Stromal cell of bone marrow (primary cell): ENCODE data around the gene TMEM40.
A peak's percentile ranks its signal among the peaks of the same experiment; 100 is the strongest.
"Not testable (repeated sequence)": the region's sequence is repeated elsewhere in the genome, so short reads cannot be mapped to it uniquely, and the experiment has no call there.

Experiments
- DNase-seq: peaks from one replicate; pipeline ENCODE4 v3.0.0-alpha.2; 2012; ENCODE audit warnings: low read depth

The TMEM40 gene

GRCh38 chr3:12750658-12751071 is 8.4 kb downstream of the TMEM40 start:
- DNase-seq = peak; percentile 81

- peak; percentile 67 for DNase-seq
Observed at GRCh38 chr3:12750223-12750622, 8.8 kb downstream of the TMEM40 start.

- no peak for DNase-seq
Observed at GRCh38 chr3:12748477-12748876, 10.6 kb downstream of the TMEM40 start.

- no peak for DNase-seq
Observed at GRCh38 chr3:12746419-12746818, 12.6 kb downstream of the TMEM40 start.

DNA sequence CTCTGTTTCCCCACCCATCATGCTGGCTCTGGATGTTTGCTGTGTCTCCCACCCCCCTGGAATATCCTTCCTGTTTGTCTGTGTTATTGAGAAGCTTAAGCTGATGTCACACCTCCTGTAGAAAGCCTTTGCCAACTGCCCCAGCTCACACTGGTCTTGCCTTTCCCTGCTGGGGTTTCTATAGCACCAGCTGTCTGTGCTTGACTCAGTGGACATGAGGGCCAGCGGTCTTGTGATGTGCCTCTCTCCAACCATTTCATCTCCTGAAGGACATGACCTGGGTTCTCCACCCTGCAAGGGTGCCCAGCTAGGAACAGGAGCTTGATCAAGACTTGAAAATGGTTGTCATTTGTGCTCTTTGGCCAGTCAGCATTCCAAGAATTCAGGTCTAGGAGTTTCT is 14.7 kb downstream of the TMEM40 start:
- DNase-seq = no peak

- no peak for DNase-seq
Observed at GRCh38 chr3:12743583-12743982, 15.5 kb downstream of the TMEM40 start.

DNA sequence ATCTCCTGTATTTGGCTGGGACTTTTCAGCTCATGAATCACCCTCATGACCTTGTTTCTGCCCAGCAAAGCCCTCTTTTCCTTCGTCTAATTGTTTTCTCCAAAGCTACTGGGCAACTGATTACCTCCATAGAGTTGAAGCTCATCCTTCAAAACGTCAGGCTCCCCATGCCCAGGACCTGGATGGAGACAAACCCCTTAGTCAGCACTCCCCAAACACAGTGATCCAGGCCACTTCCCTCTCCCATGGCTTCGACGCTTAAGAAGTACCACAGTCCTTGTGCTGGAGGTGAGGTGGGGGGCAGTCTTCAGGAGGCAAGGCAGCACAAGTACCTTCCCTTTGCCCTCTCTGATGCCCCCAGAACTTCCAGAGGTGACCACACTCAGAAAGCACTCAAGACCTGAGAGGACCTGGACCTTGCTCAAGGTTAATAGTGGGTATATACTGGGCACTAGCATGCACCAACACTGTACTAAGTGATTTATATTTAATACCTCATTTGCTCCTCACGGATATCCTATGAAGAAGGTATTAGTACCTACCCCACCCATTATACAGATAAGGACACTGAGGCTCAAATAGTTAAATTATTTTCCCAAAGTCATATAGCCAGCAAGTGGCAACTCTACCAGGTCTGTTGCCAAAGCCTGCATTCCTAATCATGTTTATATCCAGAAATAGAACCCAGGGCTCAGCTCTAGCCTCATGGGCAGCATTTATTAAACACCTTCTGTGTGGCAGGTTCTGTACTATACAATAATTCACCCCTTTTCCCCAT is 16.5 kb downstream of the TMEM40 start:
- no peak for DNase-seq

- no peak for DNase-seq
Observed at GRCh38 chr3:12741209-12741608, 17.9 kb downstream of the TMEM40 start.

- DNase-seq = no peak
Observed at GRCh38 chr3:12737833-12738232, 21.2 kb downstream of the TMEM40 start.

DNA sequence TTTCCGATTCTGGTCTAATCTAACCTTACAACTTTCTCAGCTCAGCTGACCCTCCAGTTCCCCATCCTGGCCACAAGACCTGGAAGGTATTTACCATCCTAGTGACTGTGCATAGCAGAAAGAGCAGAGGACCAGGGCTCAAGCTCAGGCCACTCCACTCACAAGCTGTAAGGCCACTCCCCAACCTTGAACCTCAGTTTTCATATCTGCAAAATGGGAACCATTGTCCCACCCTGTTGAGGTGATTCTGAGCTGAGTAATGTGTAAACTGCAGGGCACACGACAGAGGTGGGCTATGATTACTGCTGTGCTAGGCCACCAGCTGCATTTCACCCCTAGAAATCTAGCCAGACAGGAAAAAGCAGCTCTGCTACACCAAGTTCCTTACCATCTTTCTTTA is 21.7 kb downstream of the TMEM40 start:
- no peak for DNase-seq

DNA sequence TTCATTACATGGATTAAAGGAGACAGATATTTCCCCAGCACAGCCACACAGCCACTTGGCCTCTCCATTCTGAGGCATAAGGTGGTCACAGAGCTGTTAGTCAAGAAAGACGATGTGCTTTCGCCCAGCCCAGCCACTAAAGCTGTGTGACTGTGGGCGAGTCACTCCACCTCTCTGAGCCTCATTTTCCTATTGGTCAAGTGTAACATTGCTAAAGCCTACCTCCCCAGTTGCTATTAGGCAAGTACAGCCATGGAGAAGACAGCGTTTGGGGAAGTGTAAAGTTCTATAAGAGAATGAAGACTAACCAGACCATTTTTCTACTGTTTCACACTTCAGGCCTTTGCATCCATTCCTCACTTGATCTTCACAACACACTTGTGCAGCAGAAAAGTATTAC is 24.1 kb downstream of the TMEM40 start:
- no peak for DNase-seq

- no peak for DNase-seq
Observed at GRCh38 chr3:12733566-12733965, 25.5 kb downstream of the TMEM40 start.

DNA sequence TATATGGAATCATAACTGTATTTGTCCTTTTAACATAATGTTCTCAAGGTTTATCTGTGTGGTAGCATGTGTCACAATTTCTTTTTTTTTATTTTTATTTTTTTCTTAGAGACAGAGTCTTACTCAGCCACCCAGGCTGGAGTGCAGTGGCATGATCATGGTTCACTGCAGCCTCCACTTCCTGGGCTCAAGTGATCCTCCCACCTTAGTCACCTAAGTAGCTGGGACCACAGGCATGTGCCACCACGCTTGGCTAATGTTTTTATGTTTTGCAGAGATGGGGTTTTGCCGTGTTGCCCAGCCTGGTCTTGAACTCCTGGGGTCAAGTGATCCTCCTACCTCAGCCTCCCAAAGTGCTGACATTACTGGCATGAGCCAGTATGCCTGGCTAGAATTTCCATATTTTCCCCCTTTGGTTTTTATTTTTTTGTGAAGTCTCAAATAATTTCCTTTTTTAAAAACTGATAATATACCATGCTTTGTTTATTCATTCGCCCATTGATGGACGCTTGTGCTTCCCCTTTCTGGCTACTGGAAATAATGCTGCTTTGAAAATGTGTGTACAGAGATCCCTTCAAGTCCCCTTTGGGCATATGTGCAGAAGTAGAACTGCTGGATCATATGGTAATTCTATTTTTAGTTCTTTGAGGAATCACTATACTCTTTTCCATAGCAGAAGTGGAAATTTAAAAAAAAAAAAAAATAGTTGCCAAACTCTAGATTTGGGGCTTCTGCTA is 28.4 kb downstream of the TMEM40 start:
- no peak for DNase-seq

DNA sequence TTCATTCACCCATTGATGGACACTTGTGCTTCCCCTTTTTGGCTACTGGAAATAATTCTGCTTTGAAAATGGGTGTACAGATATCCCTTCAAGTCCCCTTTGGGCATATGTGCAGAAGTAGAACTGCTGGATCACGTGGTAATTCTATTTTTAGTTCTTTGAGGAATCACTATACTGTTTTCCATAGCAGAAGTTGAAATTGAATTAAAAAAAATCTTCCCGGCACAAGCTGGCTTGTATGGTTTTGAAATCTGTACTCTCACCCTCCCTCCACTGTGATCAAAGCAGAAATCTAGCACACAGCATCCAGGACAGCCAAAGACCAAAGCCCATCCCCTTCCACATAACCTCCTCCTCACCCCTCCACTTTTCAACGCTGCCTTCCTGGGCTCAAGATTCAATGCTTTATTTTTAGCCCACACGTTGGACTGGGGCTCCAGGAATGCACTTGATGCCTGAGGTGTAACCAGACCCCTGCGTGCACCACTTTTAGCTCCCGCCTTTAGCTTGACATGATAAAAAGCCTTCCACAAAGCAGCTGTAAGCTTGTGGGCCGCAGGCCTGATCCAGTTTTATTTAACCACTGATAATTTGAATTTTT is 29.9 kb downstream of the TMEM40 start:
- DNase-seq = no peak

- no peak for DNase-seq
Observed at GRCh38 chr3:12727937-12728336, 31.1 kb downstream of the TMEM40 start.

- DNase-seq = no peak
Observed at GRCh38 chr3:12727481-12727880, 31.6 kb downstream of the TMEM40 start.

GRCh38 chr3:12725436-12725835 is 33.6 kb downstream of the TMEM40 start:
- DNase-seq = no peak

DNA sequence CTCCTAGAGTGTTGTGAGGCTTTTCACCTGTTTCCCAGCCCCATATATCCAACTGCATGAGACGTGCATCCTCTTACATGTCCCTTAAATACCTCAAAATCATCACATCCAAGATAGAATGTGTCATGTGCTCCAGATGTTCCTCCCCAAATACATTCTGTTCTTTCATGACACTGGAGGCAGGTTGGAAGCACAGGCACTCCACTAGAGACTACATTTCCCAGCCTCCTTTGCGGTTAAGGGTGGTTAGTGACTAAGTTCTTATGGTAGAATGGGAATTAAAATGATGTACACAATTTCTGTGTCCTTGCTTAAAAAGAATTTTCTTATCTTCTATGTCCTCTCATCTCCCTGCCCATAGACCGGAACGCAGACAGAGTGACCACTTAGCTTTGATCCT is 34.3 kb downstream of the TMEM40 start:
- no peak for DNase-seq

DNA sequence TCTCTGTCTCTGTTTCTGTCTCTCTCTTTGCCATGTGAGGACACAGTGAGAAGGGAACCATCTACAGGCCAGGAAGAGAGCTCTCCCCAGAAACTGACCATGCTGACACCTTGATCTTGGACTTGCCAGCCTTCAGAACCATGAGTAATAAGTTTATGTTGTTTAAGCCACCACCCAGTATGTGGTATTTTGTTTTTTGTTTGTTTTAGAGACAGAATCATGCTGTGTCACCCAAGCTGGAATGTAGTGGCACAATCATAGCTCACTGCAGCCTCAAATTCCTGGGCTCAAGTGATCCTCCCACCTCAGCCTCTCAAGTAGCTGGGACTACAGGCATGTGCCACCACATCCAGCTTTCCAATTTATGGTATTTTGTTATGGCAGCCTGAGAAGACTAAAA is 35.7 kb downstream of the TMEM40 start:
- DNase-seq = not testable (repeated sequence)

DNA sequence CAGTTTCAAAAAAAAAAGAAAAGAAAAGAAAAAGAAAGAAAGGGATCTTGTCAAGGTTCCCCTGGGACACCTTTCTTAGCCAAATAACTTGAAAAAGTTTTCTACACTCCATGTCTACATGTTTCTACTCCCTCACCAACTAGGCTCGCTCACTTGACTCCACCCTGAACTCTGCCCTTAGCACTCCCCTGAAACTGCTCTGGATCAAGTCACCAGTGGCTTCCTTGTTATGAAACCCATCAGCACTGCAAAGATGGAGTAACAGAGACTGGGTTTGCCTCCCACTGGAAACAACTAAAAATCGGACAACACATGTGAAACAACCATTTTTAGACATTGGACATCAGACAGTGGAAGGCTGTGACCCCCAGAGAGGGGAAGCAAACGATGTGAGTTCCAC is 36.8 kb downstream of the TMEM40 start:
- DNase-seq = no peak

GRCh38 chr3:12719984-12720898 is 38.8 kb downstream of the TMEM40 start:
- DNase-seq = peak; percentile 83

GRCh38 chr3:12719541-12719940 is 39.5 kb downstream of the TMEM40 start:
- DNase-seq = no peak
